ENCODE data around the gene TCF7L1. TPM values are rescaled to one million over a fixed set of nuclear protein-coding genes. Genes with fewer than 3 reads are reported as not detected.
"Not testable (repeated sequence)": the region's sequence is repeated elsewhere in the genome, so short reads cannot be mapped to it uniquely, and the experiment has no call there.

TCF7L1 gene
- total RNA-seq, 4 donors from 2014 or later, result 0.29 to 4.0 (median 1.3) TPM

DNA sequence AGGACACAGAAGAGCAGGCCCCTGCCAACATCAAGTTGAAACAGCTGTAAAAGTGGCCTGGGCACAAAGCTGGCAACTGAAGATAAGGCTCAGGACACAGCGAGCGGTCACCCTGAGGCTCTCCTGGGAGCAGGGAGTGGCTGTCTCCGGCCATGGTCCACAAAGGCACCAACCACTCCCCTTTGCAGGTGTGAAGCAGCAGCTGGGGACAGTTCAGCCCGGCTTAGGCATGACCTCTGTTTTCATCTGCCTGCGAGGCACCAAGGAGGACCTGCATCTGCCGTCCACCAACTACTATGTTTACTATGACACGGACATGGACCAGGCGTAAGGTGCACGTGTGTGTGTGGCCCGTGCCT lies 181.7 kb downstream of the TCF7L1 start:
- TF ChIP-seq CTCF (IDR thresholded peaks at IDR 0.05) (no peak), POLR2A (IDR thresholded peaks at IDR 0.05) (no peak)
- intact Hi-C loops (cut with DNase I), result no loop called here
- H3K4me1 ChIP-seq, result peaks cover 0 to 28% (median 9%) of the 10 kb centered on the region in 3 donors
- no peaks in the 10 kb centered on the region for H3K27me3 ChIP-seq
- no peak overlapping the region for H3K27ac ChIP-seq
- WGBS, 2 donors, result 78 to 86% methylated on average over 8 to 9 of the region's 10 CpGs
- no peak for DNase-seq
- H3K9me3 ChIP-seq, result no peaks in the 10 kb centered on the region
- H3K36me3 ChIP-seq, result peaks cover 0 to 56% (median 0%) of the 10 kb centered on the region in 3 donors
- no peak overlapping the region for H3K4me3 ChIP-seq

DNA sequence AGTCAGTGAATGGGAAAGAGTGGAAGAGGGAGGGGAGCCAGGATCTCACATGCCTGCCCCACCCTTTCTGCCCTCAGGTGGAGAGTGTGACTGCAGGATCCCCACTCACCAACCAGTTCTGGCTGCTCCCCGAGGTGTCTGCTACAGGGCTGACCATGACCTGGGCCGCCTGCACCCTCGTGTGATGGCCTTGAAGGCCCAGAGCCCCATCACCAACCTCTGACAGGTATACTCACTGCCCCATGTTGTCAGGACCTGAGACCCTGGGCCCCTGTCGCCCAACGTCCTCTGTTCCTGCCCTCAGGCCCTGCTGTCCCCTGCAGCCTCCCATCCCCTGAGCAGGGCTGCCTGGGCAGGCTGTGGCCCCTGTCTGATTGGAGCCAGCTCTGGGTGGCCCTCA lies 182.7 kb downstream of the TCF7L1 start:
- DNase-seq; H3K4me3 ChIP-seq; H3K27ac ChIP-seq; H3K27me3 ChIP-seq; H3K9me3 ChIP-seq; intact Hi-C loops (cut with DNase I): not testable (repeated sequence)
- 80% methylated on average over 1 of the region's 5 CpGs; no CpG with 5 or more reads in 1 of the 2 donors for WGBS, 2 donors
- peaks cover 0 to 66% (median 0%) of the 10 kb centered on the region in 3 donors for H3K36me3 ChIP-seq
- peaks cover 0 to 34% (median 9%) of the 10 kb centered on the region in 3 donors for H3K4me1 ChIP-seq

DNA sequence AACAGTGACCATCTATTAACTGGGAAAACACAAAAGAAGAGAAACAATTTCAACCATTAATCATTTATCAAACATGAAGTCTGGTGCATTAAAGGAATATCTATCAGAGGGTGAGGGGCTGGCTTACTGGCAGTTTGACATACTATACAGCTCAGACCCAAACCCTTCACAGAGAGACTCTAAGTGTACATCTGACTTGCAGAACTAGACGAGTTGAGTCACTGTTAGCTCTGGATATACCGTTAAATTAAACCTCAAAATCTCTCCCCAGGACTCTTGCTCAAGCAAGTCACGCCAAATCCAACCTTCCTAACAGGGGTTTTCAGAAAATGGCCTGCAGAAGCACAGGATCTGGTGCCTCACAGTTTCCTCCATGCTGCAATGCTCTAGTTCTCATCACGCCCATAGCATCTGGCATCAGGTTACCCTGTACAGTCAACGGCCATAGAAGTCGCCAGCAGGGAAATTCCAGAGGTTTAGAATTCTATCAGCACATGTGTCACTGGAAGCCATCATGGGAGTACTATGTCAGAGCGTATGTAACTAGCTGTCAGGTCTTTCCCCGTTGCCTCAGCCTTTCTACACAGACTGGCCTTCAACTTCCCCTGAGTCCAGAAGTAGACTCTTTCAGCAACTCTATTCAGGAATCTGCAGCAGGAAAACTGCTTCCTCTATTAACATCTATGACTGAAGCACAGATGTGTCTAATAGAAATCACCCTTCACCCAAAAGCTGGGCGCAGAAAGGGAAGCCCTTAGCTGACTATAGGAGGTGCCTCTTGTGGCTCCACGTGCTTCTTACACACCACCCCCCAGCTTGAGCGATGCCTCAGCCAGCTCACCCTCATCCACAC lies 185.3 kb downstream of the TCF7L1 start:
- WGBS, 2 donors, result 43 to 68% methylated on average over 11 of the region's 11 CpGs

DNA sequence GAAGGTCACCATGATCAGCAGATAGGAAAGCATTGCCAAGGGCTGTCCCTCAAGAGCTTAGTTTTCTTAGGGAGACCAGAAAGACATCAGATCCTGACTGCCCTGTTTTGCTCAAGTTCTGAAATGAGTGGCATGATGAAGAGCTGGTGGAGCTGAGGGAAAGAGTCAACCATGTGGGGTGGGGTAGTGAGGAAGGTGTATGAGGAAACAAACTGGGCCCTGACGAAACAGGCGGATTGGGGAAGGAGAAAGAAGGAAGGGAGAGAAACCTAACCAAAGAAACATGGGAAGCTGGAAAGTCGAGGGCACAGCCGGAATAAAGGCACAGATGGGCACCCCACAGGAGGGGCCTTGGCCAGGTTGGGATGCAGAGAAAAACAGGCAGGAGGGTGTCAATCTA lies 186.6 kb downstream of the TCF7L1 start:
- no peak overlapping the region for H3K27ac ChIP-seq
- 72 to 76% methylated on average over 4 of the region's 4 CpGs for WGBS, 2 donors

More for the DNA sequence above, 185.3 kb downstream of the TCF7L1 start:
- intact Hi-C loops (cut with DNase I), result no loop called here
- Histone ChIP-seq H3K4me1 (peaks cover 0 to 48% (median 11%) of the 10 kb centered on the region in 3 donors), H3K27ac (no peak overlapping the region), H3K36me3 (peaks cover 4 to 91% (median 15%) of the 10 kb centered on the region in 3 donors), H3K4me3 (no peak overlapping the region), H3K9me3 (no peaks in the 10 kb centered on the region), H3K27me3 (no peaks in the 10 kb centered on the region)
- TF ChIP-seq CTCF (IDR thresholded peaks at IDR 0.05), result no peak
- TF ChIP-seq POLR2A (IDR thresholded peaks at IDR 0.05), result no peak
- no peak for DNase-seq

DNA sequence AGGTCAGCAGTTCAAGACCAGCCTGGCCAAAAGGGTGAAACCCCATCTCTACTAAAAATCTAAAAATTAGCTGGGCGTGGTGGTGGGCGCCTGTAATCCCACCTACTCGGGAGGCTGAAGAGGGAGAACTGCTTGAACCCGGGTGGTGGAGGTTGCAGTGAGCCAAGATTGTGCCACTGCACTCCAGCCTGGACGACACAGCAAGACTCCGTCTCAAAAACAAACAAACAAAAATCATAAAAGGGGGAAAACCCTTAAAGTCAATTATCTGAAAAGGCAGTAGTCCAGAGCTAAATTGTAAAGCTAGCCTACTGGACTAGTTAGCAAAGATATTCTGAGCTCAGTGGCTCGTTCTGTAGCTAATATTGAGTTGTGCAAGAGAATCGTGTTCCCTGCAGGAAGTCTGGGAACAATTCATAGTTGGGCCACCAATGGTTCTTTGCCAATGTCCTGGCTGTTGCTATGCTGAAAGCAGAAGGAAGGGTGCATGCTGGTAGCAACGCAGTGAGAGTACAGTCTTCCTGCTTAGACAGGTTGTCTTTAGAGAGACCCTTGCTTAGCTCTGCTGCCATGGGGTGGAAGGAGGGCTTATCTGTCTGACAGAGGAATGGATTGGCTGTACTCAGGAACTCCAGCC lies 190.3 kb downstream of the TCF7L1 start:
- no peak for DNase-seq
- no peaks in the 10 kb centered on the region for H3K9me3 ChIP-seq
- peaks cover 11 to 86% (median 32%) of the 10 kb centered on the region in 3 donors for H3K4me1 ChIP-seq
- intact Hi-C loops (cut with DNase I), result no loop called here
- TF ChIP-seq CTCF (IDR thresholded peaks at IDR 0.05), result no peak
- no peak for TF ChIP-seq POLR2A (IDR thresholded peaks at IDR 0.05)
- peaks cover 16 to 66% (median 21%) of the 10 kb centered on the region in 3 donors for H3K36me3 ChIP-seq
- no peak overlapping the region for H3K27ac ChIP-seq
- 70 to 78% methylated on average over 8 to 9 of the region's 9 CpGs for WGBS, 2 donors
- no peak overlapping the region for H3K4me3 ChIP-seq
- H3K27me3 ChIP-seq, result no peaks in the 10 kb centered on the region

More for the DNA sequence above, 186.6 kb downstream of the TCF7L1 start:
- no peaks in the 10 kb centered on the region for H3K27me3 ChIP-seq
- no peak for DNase-seq
- H3K4me1 ChIP-seq, result peaks cover 0 to 61% (median 14%) of the 10 kb centered on the region in 3 donors
- no peaks in the 10 kb centered on the region for H3K9me3 ChIP-seq
- TF ChIP-seq POLR2A (IDR thresholded peaks at IDR 0.05) (no peak), CTCF (IDR thresholded peaks at IDR 0.05) (no peak)
- intact Hi-C loops (cut with DNase I), result no loop called here
- H3K4me3 ChIP-seq, result no peak overlapping the region
- H3K36me3 ChIP-seq, result peaks cover 16 to 95% (median 21%) of the 10 kb centered on the region in 3 donors

DNA sequence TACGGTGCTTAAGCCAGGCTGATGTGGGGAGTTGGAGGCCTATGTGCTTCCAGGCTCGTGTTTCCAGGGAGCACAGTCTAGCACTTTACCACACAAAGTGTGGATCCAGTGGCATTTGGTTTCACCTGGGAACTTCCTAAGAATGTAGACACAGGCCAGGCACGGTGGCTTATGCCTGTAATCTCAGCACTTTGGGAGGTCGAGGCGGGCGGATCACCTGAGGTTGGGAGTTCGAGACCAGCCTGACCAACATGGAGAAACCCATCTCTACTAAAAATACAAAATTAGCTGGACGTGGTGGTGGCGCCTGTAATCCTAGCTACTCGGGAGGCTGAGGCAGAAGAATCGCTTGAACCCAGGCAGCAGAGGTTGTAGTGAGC lies 190.8 kb downstream of the TCF7L1 start:
- intact Hi-C loops (cut with DNase I), result not testable (repeated sequence)
- H3K36me3 ChIP-seq, result peaks cover 16 to 60% (median 21%) of the 10 kb centered on the region in 3 donors
- WGBS, 2 donors, result 87 to 95% methylated on average over 8 to 11 of the region's 11 CpGs

More for the DNA sequence above, 190.8 kb downstream of the TCF7L1 start:
- H3K4me3 ChIP-seq, H3K27me3 ChIP-seq, H3K27ac ChIP-seq, H3K9me3 ChIP-seq, DNase-seq: not testable (repeated sequence)
- peaks cover 11 to 89% (median 28%) of the 10 kb centered on the region in 3 donors for H3K4me1 ChIP-seq

Data from esophagus squamous epithelium (tissue), 5 donors.